C4-2B (cell line): ENCODE results near the gene PDCD1LG2.

Experiments used
- H3K27ac ChIP-seq: fragments of 450-650 bp; 2 replicates; pipeline ENCODE4 v1.5.1; 2017
- ZFX ChIP-seq: fragments of 450-650 bp; IDR thresholded peaks from 2 replicates; pipeline ENCODE4 v1.6.1; 2017
- TF ChIP-seq, protein P1 (sequence below): fragments of 450-650 bp; conservative IDR thresholded peaks from 2 replicates; pipeline ENCODE4 v1.5.1; 2017; ENCODE audit warnings: mild to moderate bottlenecking

Gene PDCD1LG2

GRCh38 chr9:5518937-5519319 lies 8.6 kb downstream of the PDCD1LG2 start:
- TF ChIP-seq ZFX: no peak
- TF ChIP-seq, protein P1, sequence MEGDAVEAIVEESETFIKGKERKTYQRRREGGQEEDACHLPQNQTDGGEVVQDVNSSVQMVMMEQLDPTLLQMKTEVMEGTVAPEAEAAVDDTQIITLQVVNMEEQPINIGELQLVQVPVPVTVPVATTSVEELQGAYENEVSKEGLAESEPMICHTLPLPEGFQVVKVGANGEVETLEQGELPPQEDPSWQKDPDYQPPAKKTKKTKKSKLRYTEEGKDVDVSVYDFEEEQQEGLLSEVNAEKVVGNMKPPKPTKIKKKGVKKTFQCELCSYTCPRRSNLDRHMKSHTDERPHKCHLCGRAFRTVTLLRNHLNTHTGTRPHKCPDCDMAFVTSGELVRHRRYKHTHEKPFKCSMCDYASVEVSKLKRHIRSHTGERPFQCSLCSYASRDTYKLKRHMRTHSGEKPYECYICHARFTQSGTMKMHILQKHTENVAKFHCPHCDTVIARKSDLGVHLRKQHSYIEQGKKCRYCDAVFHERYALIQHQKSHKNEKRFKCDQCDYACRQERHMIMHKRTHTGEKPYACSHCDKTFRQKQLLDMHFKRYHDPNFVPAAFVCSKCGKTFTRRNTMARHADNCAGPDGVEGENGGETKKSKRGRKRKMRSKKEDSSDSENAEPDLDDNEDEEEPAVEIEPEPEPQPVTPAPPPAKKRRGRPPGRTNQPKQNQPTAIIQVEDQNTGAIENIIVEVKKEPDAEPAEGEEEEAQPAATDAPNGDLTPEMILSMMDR: no peak
- no peak overlapping the region for H3K27ac ChIP-seq

- H3K27ac ChIP-seq: no peak overlapping the region
- TF ChIP-seq, protein P1: no peak
- TF ChIP-seq ZFX: no peak
Observed at GRCh38 chr9:5524090-5524489, 13.8 kb downstream of the PDCD1LG2 start.

DNA sequence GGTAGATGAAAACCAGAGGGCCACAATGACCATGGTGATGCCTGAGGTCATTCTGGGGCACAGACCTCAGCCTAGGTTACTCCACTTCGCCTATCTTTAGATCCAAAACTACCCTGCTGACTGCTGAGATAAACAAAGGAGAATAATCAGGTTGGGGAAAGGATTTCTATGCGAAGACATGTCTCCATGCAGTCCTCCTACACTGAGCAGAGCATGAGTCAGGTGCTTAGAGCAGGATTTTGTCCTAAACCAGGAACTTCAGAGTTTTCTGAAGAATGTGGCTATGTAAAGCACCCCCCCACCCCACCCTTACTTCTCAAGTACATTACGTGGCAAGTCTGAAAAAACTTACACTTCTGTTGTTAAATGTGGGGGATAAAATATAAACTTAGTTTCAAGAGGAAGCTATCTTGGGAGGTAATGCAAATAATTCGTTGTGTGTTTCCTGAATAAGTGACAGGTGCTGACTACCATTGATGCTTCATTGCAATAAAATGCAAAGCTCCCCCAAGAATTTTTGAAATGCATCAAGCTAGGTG lies 19.4 kb downstream of the PDCD1LG2 start:
- H3K27ac ChIP-seq: no peak overlapping the region

GRCh38 chr9:5531101-5531882 lies 21.0 kb downstream of the PDCD1LG2 start:
- TF ChIP-seq, protein P1: no peak
- TF ChIP-seq ZFX: no peak
- H3K27ac ChIP-seq: no peak overlapping the region

More for the DNA sequence above, 19.4 kb downstream of the PDCD1LG2 start:
- TF ChIP-seq, protein P1: no peak
- no peak for TF ChIP-seq ZFX

DNA sequence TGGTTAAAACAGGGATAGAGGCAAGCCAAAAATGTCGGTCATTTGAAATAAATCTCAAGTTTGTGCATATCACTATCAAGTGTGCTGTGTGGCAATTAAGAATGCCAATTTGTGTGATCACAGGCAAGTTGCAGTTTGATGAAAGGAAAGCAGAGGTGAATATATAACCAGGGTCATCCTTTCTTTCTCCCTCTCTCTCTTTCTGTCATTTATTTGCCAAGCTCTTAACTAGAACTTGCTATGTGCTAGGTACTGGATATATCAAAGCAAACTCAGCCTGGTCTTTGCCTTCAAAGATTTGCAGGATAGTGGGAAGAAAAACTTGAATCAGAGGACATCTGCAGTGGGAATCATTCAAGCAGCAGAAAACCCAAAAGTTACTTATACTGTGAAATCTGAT lies 22.0 kb downstream of the PDCD1LG2 start:
- TF ChIP-seq, protein P1: no peak
- TF ChIP-seq ZFX: no peak
- no peak overlapping the region for H3K27ac ChIP-seq

- no peak for TF ChIP-seq ZFX
- TF ChIP-seq, protein P1: no peak
- H3K27ac ChIP-seq: no peak overlapping the region
Observed at GRCh38 chr9:5532790-5533189, 22.5 kb downstream of the PDCD1LG2 start.

- no peak for TF ChIP-seq ZFX
- TF ChIP-seq, protein P1: no peak
- no peak overlapping the region for H3K27ac ChIP-seq
Observed at GRCh38 chr9:5536684-5537083, 26.4 kb downstream of the PDCD1LG2 start.
